Right lobe of liver (tissue), 4 donors: ENCODE results near the gene SYT9.

Source experiments
- POLR2A ChIP-seq: fragments of 450-650 bp; IDR thresholded peaks from one replicate; pipeline ENCODE4 v1.6.1; 2017; ENCODE audit warnings: antibody characterized with exemption, mild to moderate bottlenecking
- TF ChIP-seq, protein P1 (sequence below), 4 donors: fragments of 200-600 bp in 3 of 4; fragments of 450-650 bp in 1 of 4; IDR thresholded peaks; one replicate each; pipeline versions ENCODE4 v1.5.1 to v1.8.0; 2016 to 2022; ENCODE audit warnings: antibody characterized with exemption in 4 of 4, mild to moderate bottlenecking in 2 of 4
- donor health status: DM: no; HTN: no; CAD: no.
- donor health status: DM: no; HTN: no; CAD: no.
- donor health status: DM: no; HTN: yes; CAD: no.

DNA sequence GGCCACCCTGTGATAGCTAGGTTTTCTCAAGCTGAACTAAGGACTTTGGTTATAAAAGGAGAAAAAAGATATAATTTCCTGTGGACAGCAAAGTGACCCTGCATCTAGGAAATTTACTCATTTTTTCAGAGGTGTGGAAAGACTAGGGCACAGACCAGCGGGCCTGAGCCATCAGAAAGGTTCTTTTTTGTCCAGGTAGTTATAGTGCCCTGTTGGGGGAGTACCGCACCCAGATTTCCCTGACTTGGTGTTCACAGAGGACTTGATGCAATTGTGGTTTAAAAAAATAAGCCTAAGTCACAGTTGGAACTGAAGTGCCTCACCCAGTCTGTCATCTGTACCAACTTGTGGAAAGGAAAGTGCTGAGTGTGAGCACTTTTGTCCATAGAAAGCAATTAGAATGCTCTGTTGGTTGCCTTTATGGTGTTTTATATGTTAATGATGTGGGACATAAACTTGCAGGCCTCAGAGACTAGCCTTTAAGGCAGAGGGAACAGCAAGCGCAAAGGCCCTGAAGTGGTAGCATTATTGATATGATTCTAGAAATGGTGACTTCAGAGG, 3.1 kb downstream of the SYT9 start:
- TF ChIP-seq, protein P1, sequence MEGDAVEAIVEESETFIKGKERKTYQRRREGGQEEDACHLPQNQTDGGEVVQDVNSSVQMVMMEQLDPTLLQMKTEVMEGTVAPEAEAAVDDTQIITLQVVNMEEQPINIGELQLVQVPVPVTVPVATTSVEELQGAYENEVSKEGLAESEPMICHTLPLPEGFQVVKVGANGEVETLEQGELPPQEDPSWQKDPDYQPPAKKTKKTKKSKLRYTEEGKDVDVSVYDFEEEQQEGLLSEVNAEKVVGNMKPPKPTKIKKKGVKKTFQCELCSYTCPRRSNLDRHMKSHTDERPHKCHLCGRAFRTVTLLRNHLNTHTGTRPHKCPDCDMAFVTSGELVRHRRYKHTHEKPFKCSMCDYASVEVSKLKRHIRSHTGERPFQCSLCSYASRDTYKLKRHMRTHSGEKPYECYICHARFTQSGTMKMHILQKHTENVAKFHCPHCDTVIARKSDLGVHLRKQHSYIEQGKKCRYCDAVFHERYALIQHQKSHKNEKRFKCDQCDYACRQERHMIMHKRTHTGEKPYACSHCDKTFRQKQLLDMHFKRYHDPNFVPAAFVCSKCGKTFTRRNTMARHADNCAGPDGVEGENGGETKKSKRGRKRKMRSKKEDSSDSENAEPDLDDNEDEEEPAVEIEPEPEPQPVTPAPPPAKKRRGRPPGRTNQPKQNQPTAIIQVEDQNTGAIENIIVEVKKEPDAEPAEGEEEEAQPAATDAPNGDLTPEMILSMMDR (IDR thresholded peaks at IDR 0.05), result no peak
- no peak for TF ChIP-seq POLR2A
